Germinal center (tissue), 1 donor: ENCODE measurements around the gene ANKRD1.

Source experiments
- DNase-seq: peaks from one replicate; pipeline ENCODE4 v3.0.0; 2012; ENCODE audit warnings: mixed read lengths, low spot score

ANKRD1 gene

GRCh38 chr10:90935581-90936275 is 14.8 kb upstream of the ANKRD1 start:
- DNase-seq: no peak

- no peak for DNase-seq
These were observed 10.3 kb upstream of the ANKRD1 start for GRCh38 chr10:90930971-90931871.

DNA sequence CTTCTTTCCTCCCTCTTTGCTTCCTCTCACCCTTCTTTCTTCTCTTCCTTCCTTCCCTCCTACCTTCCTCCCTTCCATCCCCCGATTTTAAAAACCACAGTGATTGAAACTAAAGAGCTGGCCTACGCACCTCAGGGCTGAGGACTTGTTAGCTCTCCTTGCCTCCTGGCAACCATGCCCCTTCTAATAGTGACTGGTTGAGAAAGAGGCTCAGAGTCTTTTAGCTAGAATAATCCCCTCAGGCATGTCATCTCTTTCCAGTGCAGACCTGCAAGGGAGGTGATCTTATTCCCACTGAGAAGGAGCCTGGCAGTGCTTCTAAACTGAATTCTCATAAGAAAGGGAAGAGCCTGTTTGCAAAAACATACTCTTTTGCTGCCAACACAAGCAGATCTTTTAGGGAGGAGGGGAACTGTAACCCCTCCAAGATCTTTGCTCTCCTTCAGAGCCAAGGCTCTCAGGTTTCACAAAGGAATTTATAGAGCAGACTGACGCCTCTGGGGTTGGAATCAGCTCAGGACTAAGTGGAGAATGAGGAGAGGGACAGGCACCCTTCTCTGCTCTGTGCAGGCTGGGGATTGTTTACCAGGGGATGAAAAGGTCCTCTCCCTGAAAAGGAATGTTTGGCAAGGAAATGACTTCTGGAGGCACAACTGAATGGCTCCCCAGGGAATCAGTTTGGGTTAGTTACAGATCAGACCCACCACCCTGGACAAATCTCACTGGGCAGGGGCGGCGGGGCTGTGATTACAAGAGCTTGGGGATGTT is 9.4 kb upstream of the ANKRD1 start:
- no peak for DNase-seq

GRCh38 chr10:90929179-90929578 is 8.3 kb upstream of the ANKRD1 start:
- no peak for DNase-seq

- DNase-seq: no peak
These were observed 6.4 kb upstream of the ANKRD1 start for GRCh38 chr10:90927293-90927692.

DNA sequence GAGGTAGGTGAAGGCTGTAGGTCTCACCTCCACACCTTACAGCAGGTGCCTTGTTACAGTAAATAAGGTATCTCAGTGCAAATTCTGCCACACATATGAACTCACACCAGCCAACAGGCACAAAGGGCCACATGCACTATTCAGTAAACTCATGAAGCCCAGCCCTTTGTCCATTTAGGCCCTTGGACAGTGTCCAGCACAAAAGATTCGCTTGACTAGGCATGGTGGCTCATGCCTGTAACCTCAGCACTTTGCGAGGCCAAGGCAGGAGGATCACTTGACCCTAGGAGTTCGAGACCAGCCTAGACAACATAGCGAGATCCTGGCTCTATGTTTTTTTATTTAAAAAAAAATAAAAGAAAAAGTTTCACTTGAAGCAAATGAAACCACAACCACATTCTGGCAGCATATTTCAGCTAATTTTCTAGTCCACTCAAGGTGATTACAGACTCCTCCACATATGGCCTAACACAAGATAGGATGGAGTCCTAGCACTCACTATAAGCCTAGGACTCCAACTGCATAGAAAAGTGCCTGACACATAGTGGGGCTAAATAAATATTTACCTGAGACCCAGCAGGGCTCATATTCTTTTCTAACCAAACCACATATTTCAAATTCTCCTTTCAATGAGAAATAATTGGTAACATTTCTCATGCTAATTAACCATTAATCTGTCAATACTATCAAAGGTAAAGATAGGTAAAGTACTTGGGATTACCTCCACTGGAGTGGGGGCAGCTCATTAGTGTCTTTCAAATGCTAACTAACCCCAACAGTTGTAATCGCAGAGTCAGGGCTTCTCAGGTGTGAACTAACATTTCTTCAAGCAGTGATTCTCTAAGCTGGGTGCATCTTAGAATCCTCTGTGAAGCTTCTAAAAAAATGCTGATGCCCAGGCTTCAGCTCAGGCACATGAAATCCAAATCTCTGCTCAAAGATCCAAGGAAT is 4.5 kb upstream of the ANKRD1 start:
- no peak for DNase-seq

DNA sequence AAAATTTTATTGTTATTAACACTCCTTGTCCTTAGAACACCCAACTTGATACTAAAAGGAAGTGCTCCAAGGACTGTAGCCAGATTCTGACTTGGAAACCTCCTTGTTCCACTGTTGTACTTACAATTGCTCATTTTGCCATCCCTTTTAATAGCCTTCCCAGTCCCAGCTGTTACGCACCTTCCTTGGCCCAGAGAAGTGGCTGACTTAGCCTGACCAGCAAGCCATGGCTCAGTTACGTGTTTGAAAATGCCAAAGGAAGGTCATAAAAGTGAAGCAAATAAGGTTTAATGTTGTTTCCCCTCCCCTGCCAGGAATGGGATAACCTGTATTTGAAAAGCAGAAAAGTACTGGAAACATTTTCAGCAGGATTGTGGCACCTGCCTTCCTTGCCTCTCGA is 3.7 kb upstream of the ANKRD1 start:
- no peak for DNase-seq

GRCh38 chr10:90923111-90923731 is 2.3 kb upstream of the ANKRD1 start:
- no peak for DNase-seq

DNA sequence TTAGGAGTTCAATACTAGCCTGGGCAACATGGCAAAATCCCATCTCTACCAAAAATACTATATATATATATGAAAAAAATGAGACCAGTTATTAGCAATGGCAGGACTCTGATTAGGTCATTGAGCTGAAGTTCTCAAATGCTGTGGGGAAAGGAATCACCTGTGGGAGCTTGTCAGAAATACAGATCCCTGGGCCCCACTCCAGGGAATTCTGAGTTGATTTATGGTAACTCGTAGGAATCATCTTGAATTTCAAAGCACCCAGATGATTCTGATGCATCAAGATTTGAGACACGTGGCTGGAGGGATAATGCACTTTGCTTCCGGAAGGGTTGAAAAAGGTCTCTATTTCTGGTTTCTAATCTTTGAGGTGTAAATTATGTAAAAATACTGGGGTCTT is 1.0 kb upstream of the ANKRD1 start:
- no peak for DNase-seq

DNA sequence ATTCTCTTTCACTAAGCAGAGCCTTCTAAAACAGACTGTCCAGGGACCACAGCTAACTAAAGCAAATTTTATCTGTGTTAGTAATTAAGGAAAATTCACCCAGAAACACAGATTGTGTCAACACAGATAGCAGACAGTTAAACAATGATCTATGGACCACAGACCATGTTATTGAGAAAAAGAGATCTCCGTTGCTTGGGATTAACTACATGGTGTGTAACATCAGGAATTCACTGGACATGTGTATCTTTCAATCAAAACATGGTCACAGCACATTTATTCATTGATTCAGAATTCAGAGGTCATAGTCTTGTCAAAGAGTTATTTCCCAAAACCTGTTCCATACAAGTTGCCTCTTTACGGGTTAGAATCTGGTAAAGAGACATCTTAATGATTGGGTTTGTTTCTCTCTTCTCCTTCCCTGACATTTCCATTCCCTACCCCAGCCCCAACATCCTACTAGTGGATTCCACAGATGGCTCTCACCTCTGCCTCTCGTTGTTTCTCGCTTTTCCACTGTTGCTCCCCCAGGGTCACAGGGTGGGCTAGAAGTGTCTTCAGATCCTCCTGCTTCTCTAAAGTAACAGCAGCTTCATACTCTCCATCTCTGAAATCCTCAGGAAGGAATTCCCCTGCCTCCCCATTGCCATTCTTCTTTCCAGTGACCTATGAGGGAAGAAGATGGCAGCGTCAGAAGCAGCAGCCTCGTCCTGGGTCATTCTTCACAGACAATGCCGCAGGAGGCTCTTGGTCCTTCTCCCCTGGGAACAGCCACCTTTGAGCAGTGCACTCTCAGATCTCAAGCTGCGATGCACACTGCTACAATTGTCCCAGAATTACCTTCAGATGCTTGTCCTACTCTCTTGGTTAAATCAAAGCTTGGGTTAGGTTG is 958 bp downstream of the ANKRD1 start:
- DNase-seq: no peak

DNA sequence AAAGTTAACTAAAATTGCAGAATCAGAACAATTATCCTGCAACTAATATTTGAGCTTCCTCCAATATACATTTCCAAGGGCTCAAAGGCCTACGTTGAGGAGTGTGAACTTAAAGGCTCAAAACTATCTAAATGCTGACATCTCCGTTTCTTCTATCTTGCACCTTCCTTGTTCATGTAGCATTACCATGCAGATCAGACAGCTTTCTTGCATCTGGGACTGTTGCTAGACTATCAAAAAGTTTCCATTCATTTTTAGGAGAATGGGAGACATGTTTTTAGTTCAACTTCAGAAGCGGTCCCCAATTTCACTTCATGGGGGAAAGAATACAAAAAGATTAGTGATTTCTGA is 2.9 kb downstream of the ANKRD1 start:
- no peak for DNase-seq

- no peak for DNase-seq
These were observed 3.5 kb downstream of the ANKRD1 start for GRCh38 chr10:90917238-90917967.

DNA sequence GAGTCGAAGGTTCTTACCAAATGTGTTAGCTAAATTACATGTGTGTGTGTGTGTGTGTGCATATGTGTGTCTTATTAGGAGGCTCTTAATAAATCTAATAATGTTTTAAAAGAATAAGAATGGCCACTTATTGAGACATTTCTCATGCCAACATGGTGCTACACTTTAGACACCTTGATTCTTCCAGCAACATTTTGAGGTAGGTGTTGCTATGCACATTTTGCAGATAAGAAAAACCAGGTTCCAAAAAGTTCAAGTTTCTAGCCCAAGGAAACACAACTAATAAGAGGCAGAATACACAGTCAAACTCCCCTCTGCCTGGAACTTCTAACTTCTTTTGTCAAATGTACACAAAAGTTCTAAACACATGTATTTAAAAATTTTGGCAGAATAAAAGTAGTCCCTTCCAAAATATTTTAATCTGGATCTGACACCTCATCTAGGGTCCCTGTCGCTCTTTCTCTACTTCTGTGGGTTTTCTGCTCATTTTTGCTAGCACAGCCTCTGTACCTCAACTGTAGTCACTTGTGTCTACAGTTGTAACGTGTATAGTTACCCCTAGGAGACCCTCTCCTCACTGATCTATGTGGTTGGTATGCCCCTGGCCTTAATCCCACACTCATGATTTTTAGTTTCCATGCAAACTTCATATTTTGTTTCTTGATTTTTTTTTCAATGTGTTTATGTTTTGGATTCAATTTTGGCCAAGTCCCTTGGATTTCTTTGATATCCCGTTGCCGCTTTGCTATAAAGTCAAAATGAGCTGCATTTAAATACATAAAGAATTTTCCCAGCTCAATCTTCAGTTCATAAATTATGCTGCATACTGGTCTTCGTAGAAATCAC is 4.3 kb downstream of the ANKRD1 start:
- DNase-seq: no peak

DNA sequence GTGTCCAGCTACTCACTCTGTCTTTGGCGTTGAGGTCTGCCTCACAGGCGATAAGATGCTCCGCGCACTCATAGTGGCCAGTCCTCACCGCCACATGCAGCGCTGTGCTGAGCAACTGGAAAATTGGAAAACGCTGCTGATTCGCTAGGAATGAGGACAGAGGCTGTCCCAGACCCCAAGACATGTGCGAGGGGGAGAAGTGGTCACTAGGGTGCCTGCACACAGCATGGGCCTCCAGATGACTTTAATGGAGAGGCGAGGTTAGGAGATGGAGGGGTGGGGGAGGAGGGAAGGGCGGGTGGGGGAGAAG is 5.2 kb downstream of the ANKRD1 start:
- no peak for DNase-seq

DNA sequence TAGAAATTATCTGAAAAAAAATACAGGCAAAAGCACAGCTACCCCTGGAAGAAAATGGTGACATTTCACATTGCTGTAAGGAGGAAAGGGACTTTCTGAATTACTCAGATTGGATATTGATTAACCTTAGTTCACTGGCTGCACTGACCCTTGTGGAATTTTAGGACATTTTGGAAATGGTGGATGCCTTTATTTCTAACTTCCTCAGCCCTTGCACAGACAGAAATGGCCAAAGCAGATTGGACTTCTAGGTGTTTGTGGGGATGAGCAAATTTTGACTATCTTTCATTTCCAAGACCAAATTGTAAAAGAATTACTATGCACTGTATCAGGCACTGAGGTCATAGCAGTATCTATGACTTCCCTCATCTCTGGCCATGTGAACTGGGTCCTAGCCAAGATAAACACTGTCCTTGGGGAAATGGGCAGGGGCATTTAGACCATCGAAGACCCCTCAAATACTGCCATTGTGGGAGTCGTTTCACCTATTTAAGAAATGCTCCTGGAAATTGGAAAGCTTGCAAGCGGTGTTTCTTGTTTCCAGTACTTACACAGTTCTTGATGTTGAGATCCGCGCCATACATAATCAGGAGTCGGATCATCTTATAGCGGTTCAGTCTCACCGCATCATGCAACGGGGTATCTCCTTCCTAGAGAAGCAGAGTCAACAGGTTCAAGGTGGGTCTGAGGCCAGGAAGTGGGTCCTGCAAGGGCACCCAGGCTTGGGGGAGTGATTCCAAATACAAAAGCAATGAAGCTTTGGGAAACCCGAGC is 5.7 kb downstream of the ANKRD1 start:
- DNase-seq: no peak

DNA sequence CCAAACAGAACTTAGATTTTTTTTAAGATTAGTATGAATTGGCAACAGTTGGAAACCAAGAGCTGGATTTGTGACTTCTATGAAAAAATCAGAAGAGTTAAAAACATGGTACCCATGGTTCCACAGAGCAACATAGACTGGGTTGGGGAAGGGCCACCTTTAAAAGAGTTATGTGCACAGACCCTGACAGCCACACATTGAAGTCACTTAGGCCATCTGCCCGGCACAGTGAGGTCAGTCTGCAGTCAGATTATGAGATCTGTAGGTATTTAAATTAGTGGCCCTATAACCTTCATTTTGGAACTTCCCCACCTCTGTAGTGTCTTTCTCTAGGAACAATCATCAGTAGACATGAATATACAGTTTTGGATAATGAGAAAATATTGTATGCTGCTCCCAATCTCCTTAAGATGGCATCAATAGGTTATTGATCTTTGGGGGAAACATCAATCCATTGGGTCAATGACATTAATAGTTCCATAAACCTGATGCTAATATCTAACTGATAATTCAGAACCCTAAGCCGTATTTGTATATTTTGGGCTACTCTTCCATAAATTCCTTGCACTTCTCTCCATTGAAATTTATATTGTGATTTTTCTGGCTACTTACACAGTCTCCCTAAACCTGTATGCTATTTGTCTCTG is 7.0 kb downstream of the ANKRD1 start:
- DNase-seq: no peak

DNA sequence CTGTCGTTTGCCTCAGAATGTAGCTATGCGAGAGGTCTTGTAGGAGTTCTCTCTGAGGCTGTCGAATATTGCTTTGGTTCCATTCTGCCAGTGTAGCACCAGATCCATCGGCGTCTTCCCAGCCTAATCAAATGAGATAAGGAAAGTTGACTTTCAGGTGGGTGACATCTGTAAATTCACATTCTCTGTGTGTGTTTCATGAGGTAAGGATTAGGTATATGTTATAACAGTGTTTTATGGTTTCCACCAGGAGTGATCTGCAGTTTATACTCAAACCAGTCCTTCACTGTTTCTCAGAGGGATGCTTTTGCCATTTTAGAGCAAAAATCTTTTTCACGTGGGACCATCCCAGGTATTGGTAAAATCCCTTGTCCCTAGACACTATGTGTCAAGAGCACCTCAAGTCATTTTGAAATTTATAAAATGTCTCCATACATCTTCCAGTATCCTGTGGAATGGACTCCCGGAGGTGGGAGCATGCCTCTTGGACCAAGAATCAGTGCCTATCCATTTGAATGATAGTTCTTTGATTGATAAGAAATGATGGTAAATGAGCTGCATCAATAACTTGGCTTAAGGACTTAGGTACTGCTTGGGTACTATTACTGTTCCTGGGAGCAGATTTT is 7.9 kb downstream of the ANKRD1 start:
- no peak for DNase-seq
